ENCODE results near the gene SPTAN1.
"Not testable (repeated sequence)": the region's sequence is repeated elsewhere in the genome, so short reads cannot be mapped to it uniquely, and the experiment has no call there.

SPTAN1 gene

GRCh38 chr9:128568470-128569078, 16.2 kb downstream of the SPTAN1 start:
- H3K4me1 Mint-ChIP-seq = peaks cover 14% of the 10 kb centered on the region
- no peak overlapping the region for H3K4me3 Mint-ChIP-seq
- no peaks in the 10 kb centered on the region for H3K9me3 Mint-ChIP-seq
- ATAC-seq = no peak
- H3K27me3 Mint-ChIP-seq = no peaks in the 10 kb centered on the region
- H3K36me3 Mint-ChIP-seq = peaks cover 33% of the 10 kb centered on the region
- H3K27ac Mint-ChIP-seq = no peak overlapping the region

GRCh38 chr9:128575469-128575868, 23.1 kb downstream of the SPTAN1 start:
- no peaks in the 10 kb centered on the region for H3K9me3 Mint-ChIP-seq
- no peaks in the 10 kb centered on the region for H3K27me3 Mint-ChIP-seq
- no peaks in the 10 kb centered on the region for H3K4me1 Mint-ChIP-seq
- H3K27ac Mint-ChIP-seq = no peak overlapping the region
- ATAC-seq = no peak
- H3K36me3 Mint-ChIP-seq = peaks cover 59% of the 10 kb centered on the region
- H3K4me3 Mint-ChIP-seq = no peak overlapping the region

- no peaks in the 10 kb centered on the region for H3K27me3 Mint-ChIP-seq
- no peak overlapping the region for H3K27ac Mint-ChIP-seq
- no peak overlapping the region for H3K4me3 Mint-ChIP-seq
- no peak for ATAC-seq
- no peaks in the 10 kb centered on the region for H3K4me1 Mint-ChIP-seq
- H3K9me3 Mint-ChIP-seq = no peaks in the 10 kb centered on the region
- peaks cover 64% of the 10 kb centered on the region for H3K36me3 Mint-ChIP-seq
Measured at GRCh38 chr9:128575916-128576315, 23.5 kb downstream of the SPTAN1 start.

GRCh38 chr9:128577206-128577605, 24.8 kb downstream of the SPTAN1 start:
- H3K4me3 Mint-ChIP-seq = no peak overlapping the region
- H3K9me3 Mint-ChIP-seq = no peaks in the 10 kb centered on the region
- H3K27ac Mint-ChIP-seq = no peak overlapping the region
- H3K27me3 Mint-ChIP-seq = no peaks in the 10 kb centered on the region
- no peak for ATAC-seq
- H3K36me3 Mint-ChIP-seq = peaks cover 62% of the 10 kb centered on the region
- no peaks in the 10 kb centered on the region for H3K4me1 Mint-ChIP-seq

- Mint-ChIP-seq H3K27ac (no peak overlapping the region), H3K36me3 (peaks cover 67% of the 10 kb centered on the region), H3K4me1 (no peaks in the 10 kb centered on the region), H3K4me3 (no peak overlapping the region), H3K9me3 (no peaks in the 10 kb centered on the region), H3K27me3 (no peaks in the 10 kb centered on the region)
- ATAC-seq = no peak
Measured at GRCh38 chr9:128579194-128579593, 26.8 kb downstream of the SPTAN1 start.

GRCh38 chr9:128580731-128581130, 28.3 kb downstream of the SPTAN1 start:
- Mint-ChIP-seq H3K9me3 (no peaks in the 10 kb centered on the region), H3K4me3 (no peak overlapping the region), H3K27ac (no peak overlapping the region), H3K4me1 (no peaks in the 10 kb centered on the region), H3K36me3 (peaks cover 73% of the 10 kb centered on the region), H3K27me3 (no peaks in the 10 kb centered on the region)
- no peak for ATAC-seq

- not testable (repeated sequence) for H3K4me3 Mint-ChIP-seq, H3K4me1 Mint-ChIP-seq, H3K27me3 Mint-ChIP-seq, H3K9me3 Mint-ChIP-seq, ATAC-seq, H3K27ac Mint-ChIP-seq
- peaks cover 66% of the 10 kb centered on the region for H3K36me3 Mint-ChIP-seq
Measured at GRCh38 chr9:128585155-128585554, 32.8 kb downstream of the SPTAN1 start.

- not testable (repeated sequence) for H3K27me3 Mint-ChIP-seq, H3K9me3 Mint-ChIP-seq, H3K4me3 Mint-ChIP-seq, H3K4me1 Mint-ChIP-seq, ATAC-seq
- H3K36me3 Mint-ChIP-seq = peaks cover 75% of the 10 kb centered on the region
- H3K27ac Mint-ChIP-seq = peak overlapping the region; percentile 51
Measured at GRCh38 chr9:128586934-128587333, 34.5 kb downstream of the SPTAN1 start.

GRCh38 chr9:128587453-128587852, 35.1 kb downstream of the SPTAN1 start:
- no peak for ATAC-seq
- Mint-ChIP-seq H3K36me3 (peaks cover 76% of the 10 kb centered on the region), H3K27me3 (no peaks in the 10 kb centered on the region), H3K9me3 (no peaks in the 10 kb centered on the region), H3K27ac (peak overlapping the region; percentile 51), H3K4me1 (no peaks in the 10 kb centered on the region), H3K4me3 (no peak overlapping the region)

- ATAC-seq = no peak
- no peak overlapping the region for H3K4me3 Mint-ChIP-seq
- H3K27ac Mint-ChIP-seq = no peak overlapping the region
- H3K9me3 Mint-ChIP-seq = no peaks in the 10 kb centered on the region
- peaks cover 75% of the 10 kb centered on the region for H3K36me3 Mint-ChIP-seq
- no peaks in the 10 kb centered on the region for H3K4me1 Mint-ChIP-seq
- H3K27me3 Mint-ChIP-seq = no peaks in the 10 kb centered on the region
Measured at GRCh38 chr9:128588581-128589233, 36.3 kb downstream of the SPTAN1 start.

GRCh38 chr9:128593039-128593438, 40.7 kb downstream of the SPTAN1 start:
- Mint-ChIP-seq H3K27ac (no peak overlapping the region), H3K9me3 (no peaks in the 10 kb centered on the region), H3K4me1 (no peaks in the 10 kb centered on the region), H3K27me3 (no peaks in the 10 kb centered on the region), H3K36me3 (peaks cover 56% of the 10 kb centered on the region), H3K4me3 (no peak overlapping the region)
- no peak for ATAC-seq

- Mint-ChIP-seq H3K27me3 (no peaks in the 10 kb centered on the region), H3K4me3 (no peak overlapping the region), H3K4me1 (no peaks in the 10 kb centered on the region), H3K27ac (no peak overlapping the region), H3K36me3 (peaks cover 64% of the 10 kb centered on the region), H3K9me3 (no peaks in the 10 kb centered on the region)
- no peak for ATAC-seq
Measured at GRCh38 chr9:128593856-128594255, 41.5 kb downstream of the SPTAN1 start.

- Mint-ChIP-seq H3K27me3 (no peaks in the 10 kb centered on the region), H3K4me1 (no peaks in the 10 kb centered on the region)
Measured at GRCh38 chr9:128595471-128595870, 43.1 kb downstream of the SPTAN1 start.

GRCh38 chr9:128600099-128600498, 47.7 kb downstream of the SPTAN1 start:
- H3K27ac Mint-ChIP-seq = peak overlapping the region; percentile 12
- no peak overlapping the region for H3K4me3 Mint-ChIP-seq
- peaks cover 60% of the 10 kb centered on the region for H3K36me3 Mint-ChIP-seq
- H3K9me3 Mint-ChIP-seq = no peaks in the 10 kb centered on the region
- H3K27me3 Mint-ChIP-seq = no peaks in the 10 kb centered on the region
- no peak for ATAC-seq
- H3K4me1 Mint-ChIP-seq = no peaks in the 10 kb centered on the region

More at GRCh38 chr9:128595471-128595870, 43.1 kb downstream of the SPTAN1 start:
- Mint-ChIP-seq H3K4me3 (no peak overlapping the region), H3K9me3 (no peaks in the 10 kb centered on the region), H3K36me3 (peaks cover 73% of the 10 kb centered on the region), H3K27ac (no peak overlapping the region)
- ATAC-seq = no peak

- Mint-ChIP-seq H3K4me1 (no peaks in the 10 kb centered on the region), H3K27ac (no peak overlapping the region), H3K36me3 (peaks cover 61% of the 10 kb centered on the region), H3K4me3 (no peak overlapping the region), H3K27me3 (no peaks in the 10 kb centered on the region), H3K9me3 (no peaks in the 10 kb centered on the region)
- no peak for ATAC-seq
Measured at GRCh38 chr9:128603697-128604096, 51.3 kb downstream of the SPTAN1 start.

- no peak overlapping the region for H3K4me3 Mint-ChIP-seq
- no peaks in the 10 kb centered on the region for H3K4me1 Mint-ChIP-seq
- no peak for ATAC-seq
- H3K9me3 Mint-ChIP-seq = no peaks in the 10 kb centered on the region
- no peak overlapping the region for H3K27ac Mint-ChIP-seq
- no peaks in the 10 kb centered on the region for H3K27me3 Mint-ChIP-seq
- H3K36me3 Mint-ChIP-seq = peaks cover 63% of the 10 kb centered on the region
Measured at GRCh38 chr9:128607642-128608350, 55.4 kb downstream of the SPTAN1 start.

Data from stimulated activated memory B cell treated with anti-CD40 and anti-IgM and Interleukin-4, amounts not matched to agents 10 μg/mL and 1 μg/mL and 100 μg/mL, for 72 hours (primary cell).